ENCODE measurements around the gene CDT1. TPM values are rescaled to one million over a fixed set of nuclear protein-coding genes. Genes with fewer than 3 reads are reported as not detected.

CDT1 gene
- total RNA-seq, 1 experiment from 2014 or later: 39.9 TPM

DNA sequence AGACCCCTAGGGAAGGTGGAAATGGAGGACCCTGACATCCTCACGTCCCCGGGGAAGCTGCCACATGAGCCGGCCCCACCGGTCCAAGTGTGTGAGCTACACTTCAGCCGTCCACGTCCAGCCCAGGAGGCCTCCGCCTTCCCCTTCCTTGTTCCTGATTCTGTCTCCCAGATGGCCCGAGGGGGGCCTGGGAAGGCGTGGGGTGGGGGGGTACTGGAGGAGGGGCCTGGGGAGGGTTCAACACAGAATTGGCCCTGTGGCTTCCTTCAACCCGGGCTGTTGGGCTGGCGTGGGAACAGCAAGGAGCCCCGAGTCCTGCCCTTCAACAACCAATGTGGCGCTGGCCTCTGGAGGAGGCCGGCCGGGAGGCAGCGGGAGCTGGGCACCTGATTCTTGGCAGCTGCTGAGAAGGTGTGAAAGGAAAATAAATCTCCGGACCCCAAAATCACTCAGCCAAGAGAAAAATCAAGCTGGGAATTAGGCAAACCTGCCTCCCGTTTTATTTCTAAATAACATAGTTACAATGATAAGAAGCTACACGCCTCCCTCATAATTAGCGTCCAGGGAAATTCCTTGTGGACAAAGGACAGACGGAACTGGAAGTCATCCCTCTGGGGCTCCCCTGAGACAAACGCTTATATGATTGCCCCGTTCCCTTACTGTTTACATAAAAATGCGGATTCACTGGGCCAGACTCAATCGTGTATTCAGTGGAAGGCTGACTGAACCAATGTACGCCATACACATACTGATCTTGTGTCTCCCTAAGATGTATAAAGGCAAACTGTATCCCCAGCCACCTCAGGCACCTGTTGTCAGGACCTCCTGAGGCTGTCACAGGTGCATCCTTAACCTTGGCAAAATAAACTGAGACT is 9.9 kb downstream of the CDT1 start:
- Histone ChIP-seq H3K27me3 (ENCODE audit: control insufficient read depth, insufficient read depth, low read length) (no peaks in the 10 kb centered on the region), H3K36me3 (ENCODE audit: control insufficient read depth, insufficient read depth, low read length) (peaks cover 4% of the 10 kb centered on the region; the same call in 1 of the 2 replicates), H3K4me1 (ENCODE audit: control insufficient read depth, insufficient read depth, low read length) (peaks cover 17% of the 10 kb centered on the region), H3K4me3 (ENCODE audit: low read depth in 2 of 2, low read length in 2 of 2) (no peak overlapping the region), H3K27ac (ENCODE audit: low read length) (no peak overlapping the region), H3K9me3 (ENCODE audit: control insufficient read depth, insufficient read depth, low read depth, low read length) (no peaks in the 10 kb centered on the region)
- intact Hi-C loops (cut with micrococcal nuclease; ENCODE audit: unreplicated experiment) (loop anchor here (10.0 kb wide), 1 partner anchor 351 kb away; no protein-coding TSS in a partner anchor), in situ Hi-C loops (cut with HindIII; ENCODE audit: low pct_unique_long_range_greater_than_20kb, low sequenced_read_pairs) (no loop called here)
- BruUV-seq (replicated peaks): no TSS peak
- ChIA-PET CTCF (interaction anchor here (0.6 kb wide), 2 partner anchors 30 to 128 kb away, joined by 3 to 12 read pairs; no protein-coding TSS in a partner anchor), POLR2A (no interaction called here)
- DNase-seq (ENCODE audit: low read depth, low spot score) (no peak), ATAC-seq (no peak)
- peak; percentile 33; the same call in 1 of the 2 replicates for TF ChIP-seq POLR2AphosphoS5 (IDR thresholded peaks at IDR 0.05; ENCODE audit: low read depth, low read length)
- TF ChIP-seq, protein P1, sequence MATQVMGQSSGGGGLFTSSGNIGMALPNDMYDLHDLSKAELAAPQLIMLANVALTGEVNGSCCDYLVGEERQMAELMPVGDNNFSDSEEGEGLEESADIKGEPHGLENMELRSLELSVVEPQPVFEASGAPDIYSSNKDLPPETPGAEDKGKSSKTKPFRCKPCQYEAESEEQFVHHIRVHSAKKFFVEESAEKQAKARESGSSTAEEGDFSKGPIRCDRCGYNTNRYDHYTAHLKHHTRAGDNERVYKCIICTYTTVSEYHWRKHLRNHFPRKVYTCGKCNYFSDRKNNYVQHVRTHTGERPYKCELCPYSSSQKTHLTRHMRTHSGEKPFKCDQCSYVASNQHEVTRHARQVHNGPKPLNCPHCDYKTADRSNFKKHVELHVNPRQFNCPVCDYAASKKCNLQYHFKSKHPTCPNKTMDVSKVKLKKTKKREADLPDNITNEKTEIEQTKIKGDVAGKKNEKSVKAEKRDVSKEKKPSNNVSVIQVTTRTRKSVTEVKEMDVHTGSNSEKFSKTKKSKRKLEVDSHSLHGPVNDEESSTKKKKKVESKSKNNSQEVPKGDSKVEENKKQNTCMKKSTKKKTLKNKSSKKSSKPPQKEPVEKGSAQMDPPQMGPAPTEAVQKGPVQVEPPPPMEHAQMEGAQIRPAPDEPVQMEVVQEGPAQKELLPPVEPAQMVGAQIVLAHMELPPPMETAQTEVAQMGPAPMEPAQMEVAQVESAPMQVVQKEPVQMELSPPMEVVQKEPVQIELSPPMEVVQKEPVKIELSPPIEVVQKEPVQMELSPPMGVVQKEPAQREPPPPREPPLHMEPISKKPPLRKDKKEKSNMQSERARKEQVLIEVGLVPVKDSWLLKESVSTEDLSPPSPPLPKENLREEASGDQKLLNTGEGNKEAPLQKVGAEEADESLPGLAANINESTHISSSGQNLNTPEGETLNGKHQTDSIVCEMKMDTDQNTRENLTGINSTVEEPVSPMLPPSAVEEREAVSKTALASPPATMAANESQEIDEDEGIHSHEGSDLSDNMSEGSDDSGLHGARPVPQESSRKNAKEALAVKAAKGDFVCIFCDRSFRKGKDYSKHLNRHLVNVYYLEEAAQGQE (IDR thresholded peaks at IDR 0.05; ENCODE audit: insufficient read depth in 1 of 2, low read depth in 2 of 2, low read length in 1 of 2): no peak

DNA sequence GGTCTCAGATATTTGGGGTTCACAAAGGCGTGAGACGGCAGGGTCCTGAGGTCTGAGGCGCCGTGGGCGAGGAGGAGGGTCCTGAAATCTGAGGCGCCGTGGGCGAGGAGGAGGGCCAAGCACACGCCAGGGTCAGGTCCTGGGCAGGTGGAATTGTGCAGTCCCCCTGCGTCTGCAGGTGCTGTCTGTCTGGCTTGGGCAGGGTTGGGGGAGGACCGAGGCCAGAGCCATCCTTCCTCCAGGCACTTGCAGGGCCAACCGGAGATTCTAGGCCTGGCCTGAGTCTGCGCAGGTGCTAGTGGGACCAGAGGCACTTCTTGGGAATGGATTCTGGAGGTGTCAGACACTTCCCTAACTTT is 10.5 kb downstream of the CDT1 start:
- in situ Hi-C loops (cut with HindIII; ENCODE audit: low pct_unique_long_range_greater_than_20kb, low sequenced_read_pairs): no loop called here

More for the DNA sequence above, 10.5 kb downstream of the CDT1 start:
- peaks cover 4% of the 10 kb centered on the region; the same call in 1 of the 2 replicates for H3K36me3 ChIP-seq (ENCODE audit: control insufficient read depth, insufficient read depth, low read length)
- ChIA-PET CTCF (interaction anchor here (0.6 kb wide), 1 partner anchor 29 kb away, joined by 12 read pairs; no protein-coding TSS in a partner anchor), POLR2A (no interaction called here)
- peaks cover 16% of the 10 kb centered on the region for H3K4me1 ChIP-seq (ENCODE audit: control insufficient read depth, insufficient read depth, low read length)
- no peak for TF ChIP-seq CTCF (IDR thresholded peaks at IDR 0.05)
- TF ChIP-seq POLR2AphosphoS5 (IDR thresholded peaks at IDR 0.05; ENCODE audit: low read depth, low read length): no peak; the same call in 1 of the 2 replicates
- TF ChIP-seq, protein P1 (IDR thresholded peaks at IDR 0.05; ENCODE audit: insufficient read depth in 1 of 2, low read depth in 2 of 2, low read length in 1 of 2): no peak
- no peak for TF ChIP-seq TCF7L2 (IDR thresholded peaks at IDR 0.05; ENCODE audit: low read depth, low read length)
- no peak for TF ChIP-seq SIN3A (IDR thresholded peaks at IDR 0.05; ENCODE audit: borderline replicate concordance, insufficient read depth, low read depth, low read length)
- ATAC-seq: no peak
- DNase-seq (ENCODE audit: low read depth, low spot score): no peak
- no peak overlapping the region for H3K27ac ChIP-seq (ENCODE audit: low read length)
- no peaks in the 10 kb centered on the region for H3K27me3 ChIP-seq (ENCODE audit: control insufficient read depth, insufficient read depth, low read length)
- intact Hi-C loops (cut with micrococcal nuclease; ENCODE audit: unreplicated experiment): loop anchor here (10.0 kb wide), 1 partner anchor 351 kb away; no protein-coding TSS in a partner anchor
- BruUV-seq (replicated peaks): no TSS peak
- no peaks in the 10 kb centered on the region for H3K9me3 ChIP-seq (ENCODE audit: control insufficient read depth, insufficient read depth, low read depth, low read length)
- H3K4me3 ChIP-seq (ENCODE audit: low read depth in 2 of 2, low read length in 2 of 2): no peak overlapping the region
